Uterus (tissue), 2 donors: Measurements from ENCODE around the gene LRP1B.

Experiments
- POLR2A ChIP-seq, 2 donors: fragments of 450-650 bp; IDR thresholded peaks; one replicate each; pipeline ENCODE4 v1.6.1; 2016; ENCODE audit warnings: antibody characterized with exemption in 2 of 2, mild to moderate bottlenecking in 1 of 2, moderate library complexity in 1 of 2
- TF ChIP-seq, protein P1 (sequence below), 4 experiments: fragments of 200-600 bp in 2 of 4; fragments of 450-650 bp in 2 of 4; sonication (generic) in 2 of 4; IDR thresholded peaks; one replicate each; pipeline ENCODE4 v1.5.1; 2016 to 2019; ENCODE audit warnings: antibody characterized with exemption in 4 of 4, mild to moderate bottlenecking in 2 of 4, moderate library complexity in 1 of 4

- TF ChIP-seq, protein P1, sequence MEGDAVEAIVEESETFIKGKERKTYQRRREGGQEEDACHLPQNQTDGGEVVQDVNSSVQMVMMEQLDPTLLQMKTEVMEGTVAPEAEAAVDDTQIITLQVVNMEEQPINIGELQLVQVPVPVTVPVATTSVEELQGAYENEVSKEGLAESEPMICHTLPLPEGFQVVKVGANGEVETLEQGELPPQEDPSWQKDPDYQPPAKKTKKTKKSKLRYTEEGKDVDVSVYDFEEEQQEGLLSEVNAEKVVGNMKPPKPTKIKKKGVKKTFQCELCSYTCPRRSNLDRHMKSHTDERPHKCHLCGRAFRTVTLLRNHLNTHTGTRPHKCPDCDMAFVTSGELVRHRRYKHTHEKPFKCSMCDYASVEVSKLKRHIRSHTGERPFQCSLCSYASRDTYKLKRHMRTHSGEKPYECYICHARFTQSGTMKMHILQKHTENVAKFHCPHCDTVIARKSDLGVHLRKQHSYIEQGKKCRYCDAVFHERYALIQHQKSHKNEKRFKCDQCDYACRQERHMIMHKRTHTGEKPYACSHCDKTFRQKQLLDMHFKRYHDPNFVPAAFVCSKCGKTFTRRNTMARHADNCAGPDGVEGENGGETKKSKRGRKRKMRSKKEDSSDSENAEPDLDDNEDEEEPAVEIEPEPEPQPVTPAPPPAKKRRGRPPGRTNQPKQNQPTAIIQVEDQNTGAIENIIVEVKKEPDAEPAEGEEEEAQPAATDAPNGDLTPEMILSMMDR (IDR thresholded peaks at IDR 0.05), result no peak
- TF ChIP-seq POLR2A (IDR thresholded peaks at IDR 0.05), result no peak
Observed at GRCh38 chr2:141021109-141021508, 1109.7 kb downstream of the LRP1B start.
